Smooth muscle cell of trachea (primary cell): ENCODE data around the gene MBTPS2. TPM values are rescaled to one million over a fixed set of nuclear protein-coding genes. Genes with fewer than 3 reads are reported as not detected.

Experiments
- total RNA-seq: library from RNA; depleted of rRNA; stranded (reverse); fragments of >200 nt; gene quantifications from 2 replicates; pipeline ENCODE4 v1.2.1, GENCODE V29; 2014

MBTPS2 gene
- total RNA-seq = 9.4 and 16.3 TPM in 2 replicates

GRCh38 chrX:21839334-21840192, at the start of gene MBTPS2:
Gene MBTPS2, plus strand, starts transcription at chrX:21839617. Its CDS starts 118 bp downstream, at chrX:21839735.

GRCh38 chrX:21855937-21856415, 16.6 kb downstream of the MBTPS2 start, which contains the start of gene YY2:
Gene YY2, plus strand, starts transcription at chrX:21855987. Its CDS starts 498 bp downstream, at chrX:21856485.

Other genes starting within 250 kb of the MBTPS2 start
- gene KLHL34, start 181.3 kb upstream of the MBTPS2 start, total RNA-seq = under 0.01 and 0.17 TPM in 2 replicates
- gene SMPX, start 81.5 kb upstream of the MBTPS2 start, total RNA-seq = not detected in 2 replicates
- 2.5 and 2.8 TPM in 2 replicates for gene YY2, start 16.4 kb downstream of the MBTPS2 start, total RNA-seq
- gene SMS, start 101.1 kb downstream of the MBTPS2 start, total RNA-seq = 194 and 324 TPM in 2 replicates
- gene PHEX, start 192.7 kb downstream of the MBTPS2 start, total RNA-seq = 2.8 and 3.2 TPM in 2 replicates